GM12874 (cell line): ENCODE results near the gene SERTAD1.

Source experiments
- TF ChIP-seq, protein P1 (sequence below): IDR thresholded peaks from 2 replicates; pipeline ENCODE4 v1.5.1; 2011; ENCODE audit warnings: low read depth, mild to moderate bottlenecking, control low read depth, low read length, moderate library complexity; ENCODE audit not compliant: insufficient read depth

Gene SERTAD1

DNA sequence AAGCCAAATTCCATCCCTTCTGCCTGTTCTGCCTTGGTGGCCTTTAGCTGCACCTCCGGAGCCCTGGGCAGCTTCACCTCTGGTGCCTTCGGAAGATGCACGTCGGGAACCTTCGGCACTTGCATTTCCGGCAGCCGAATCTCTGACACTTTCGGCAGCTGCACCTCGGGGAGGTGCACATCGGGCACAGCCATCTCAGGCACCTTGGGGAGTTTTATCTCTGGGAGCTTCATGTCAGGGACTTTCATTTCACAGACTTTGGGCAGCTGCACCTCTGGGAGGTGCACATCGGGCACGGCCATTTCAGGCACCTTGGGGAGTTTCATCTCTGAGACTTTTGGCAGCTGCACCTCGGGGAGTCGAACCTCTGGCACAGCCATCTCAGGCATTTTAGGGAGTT, 29.8 kb downstream of the SERTAD1 start:
- TF ChIP-seq, protein P1, sequence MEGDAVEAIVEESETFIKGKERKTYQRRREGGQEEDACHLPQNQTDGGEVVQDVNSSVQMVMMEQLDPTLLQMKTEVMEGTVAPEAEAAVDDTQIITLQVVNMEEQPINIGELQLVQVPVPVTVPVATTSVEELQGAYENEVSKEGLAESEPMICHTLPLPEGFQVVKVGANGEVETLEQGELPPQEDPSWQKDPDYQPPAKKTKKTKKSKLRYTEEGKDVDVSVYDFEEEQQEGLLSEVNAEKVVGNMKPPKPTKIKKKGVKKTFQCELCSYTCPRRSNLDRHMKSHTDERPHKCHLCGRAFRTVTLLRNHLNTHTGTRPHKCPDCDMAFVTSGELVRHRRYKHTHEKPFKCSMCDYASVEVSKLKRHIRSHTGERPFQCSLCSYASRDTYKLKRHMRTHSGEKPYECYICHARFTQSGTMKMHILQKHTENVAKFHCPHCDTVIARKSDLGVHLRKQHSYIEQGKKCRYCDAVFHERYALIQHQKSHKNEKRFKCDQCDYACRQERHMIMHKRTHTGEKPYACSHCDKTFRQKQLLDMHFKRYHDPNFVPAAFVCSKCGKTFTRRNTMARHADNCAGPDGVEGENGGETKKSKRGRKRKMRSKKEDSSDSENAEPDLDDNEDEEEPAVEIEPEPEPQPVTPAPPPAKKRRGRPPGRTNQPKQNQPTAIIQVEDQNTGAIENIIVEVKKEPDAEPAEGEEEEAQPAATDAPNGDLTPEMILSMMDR: no peak

DNA sequence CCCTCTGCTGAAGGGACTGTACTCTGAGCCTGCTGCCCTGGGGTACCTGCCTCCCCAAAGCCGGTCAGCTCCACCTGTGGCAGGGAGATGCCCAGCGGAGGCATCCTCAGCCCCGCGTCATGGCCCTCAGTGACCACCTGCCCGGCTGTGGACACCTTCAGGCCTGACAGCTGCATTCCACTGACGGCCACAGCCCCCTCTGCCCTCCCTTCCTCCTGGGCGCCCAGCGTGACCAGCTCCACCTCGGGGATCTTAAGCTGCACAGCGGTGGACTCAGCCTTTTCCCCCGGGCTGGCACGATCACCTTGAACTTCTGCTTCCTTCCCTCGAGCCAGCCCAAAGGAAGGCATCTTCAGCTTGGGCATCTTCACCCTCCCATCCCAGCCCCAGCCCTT, 31.0 kb downstream of the SERTAD1 start:
- TF ChIP-seq, protein P1: no peak

DNA sequence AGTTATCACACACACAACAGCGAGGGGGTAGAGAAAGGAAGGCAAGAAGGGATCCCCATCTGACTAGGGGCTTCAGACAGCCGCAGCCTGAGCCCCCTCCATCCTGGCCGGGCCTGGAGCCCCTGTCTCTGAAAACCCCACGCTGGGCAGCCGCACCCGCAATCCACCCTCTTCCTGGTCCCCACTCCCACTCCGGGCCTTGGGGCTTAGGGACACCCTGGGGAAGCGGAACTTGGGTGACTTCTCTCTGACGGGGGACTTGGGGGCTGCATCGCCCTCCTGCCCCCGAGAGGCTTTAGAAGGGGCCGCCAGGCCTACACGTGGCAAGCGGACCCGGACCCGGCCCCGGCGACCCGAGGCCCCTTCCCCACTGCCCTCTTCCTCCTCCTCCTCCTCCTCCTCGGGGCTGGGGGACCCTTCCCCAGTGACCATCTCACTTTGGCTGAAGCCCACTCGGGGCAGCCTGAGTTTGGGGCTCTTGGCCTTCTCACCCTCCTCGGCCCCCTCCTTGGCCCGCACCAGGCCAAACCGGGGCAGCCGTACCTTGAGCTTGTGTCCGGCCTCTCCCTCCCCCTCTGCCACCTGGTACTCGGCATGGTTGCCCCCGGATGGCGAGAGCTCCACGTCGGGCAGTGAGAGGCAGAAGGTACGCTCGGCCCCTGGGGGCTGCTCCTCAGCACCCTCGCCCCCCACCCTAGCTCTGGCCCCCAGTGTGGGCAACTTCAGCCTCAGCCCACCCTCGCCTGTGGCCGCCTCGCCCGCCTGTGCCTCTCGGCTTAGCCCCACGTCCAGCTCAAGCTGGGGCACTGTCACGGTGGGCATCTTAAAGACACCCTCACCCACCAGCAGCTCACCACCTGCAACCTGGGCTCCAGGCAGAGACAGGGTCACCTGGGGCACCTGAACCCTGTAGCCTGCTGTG, 31.6 kb downstream of the SERTAD1 start:
- TF ChIP-seq, protein P1: no peak

DNA sequence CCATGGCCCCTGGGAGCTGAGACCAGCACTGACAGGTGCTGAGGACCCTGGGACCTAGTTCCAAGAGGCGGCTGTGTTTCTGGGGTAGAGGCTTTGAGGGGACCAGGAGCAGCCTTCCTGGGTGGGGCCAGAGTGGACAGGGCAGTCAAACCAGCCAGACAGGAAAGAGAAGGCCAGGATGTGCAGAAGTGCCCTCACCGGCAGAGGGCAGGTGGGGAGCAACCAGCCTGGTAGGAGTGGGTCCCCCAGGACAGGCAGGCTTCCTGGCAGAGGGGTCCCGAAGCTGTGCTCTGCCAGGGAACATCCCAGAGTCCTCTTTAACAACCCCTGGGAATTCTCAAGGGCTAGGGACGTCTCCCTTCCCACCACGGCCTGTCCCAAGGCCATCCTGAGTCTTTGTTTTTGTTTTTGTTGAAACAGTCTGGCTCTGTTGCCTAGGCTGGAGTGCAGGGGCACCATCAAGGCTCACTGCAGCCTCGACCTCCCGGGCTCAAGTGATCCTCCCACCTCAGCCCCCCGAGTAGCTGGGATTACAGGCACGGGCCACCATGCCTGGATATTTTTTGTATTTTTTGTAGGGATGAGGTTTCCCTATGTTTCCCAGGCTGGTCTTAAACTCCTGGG, 32.8 kb downstream of the SERTAD1 start:
- TF ChIP-seq, protein P1: no peak; the same call in 1 of the 2 replicates

DNA sequence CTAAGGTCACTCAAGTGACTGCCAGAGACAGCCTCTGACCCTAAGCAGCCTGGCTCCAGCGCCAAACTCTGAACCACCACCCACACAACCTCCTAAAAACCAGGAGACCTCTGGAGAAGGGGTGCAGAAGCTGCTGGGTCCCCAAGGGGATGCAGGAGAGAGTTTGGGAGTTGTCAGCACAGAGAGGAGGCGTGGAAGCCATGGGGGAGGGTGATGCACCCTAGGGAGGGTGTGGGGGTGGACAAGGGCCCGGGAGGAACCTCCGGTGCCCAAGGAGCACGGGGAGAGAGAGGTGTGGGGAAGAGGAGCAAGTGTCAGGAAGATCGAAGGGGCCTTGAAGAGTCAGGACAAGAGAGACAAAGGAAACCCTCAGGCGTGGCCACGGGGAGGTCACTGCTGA, 33.7 kb downstream of the SERTAD1 start:
- TF ChIP-seq, protein P1: no peak

DNA sequence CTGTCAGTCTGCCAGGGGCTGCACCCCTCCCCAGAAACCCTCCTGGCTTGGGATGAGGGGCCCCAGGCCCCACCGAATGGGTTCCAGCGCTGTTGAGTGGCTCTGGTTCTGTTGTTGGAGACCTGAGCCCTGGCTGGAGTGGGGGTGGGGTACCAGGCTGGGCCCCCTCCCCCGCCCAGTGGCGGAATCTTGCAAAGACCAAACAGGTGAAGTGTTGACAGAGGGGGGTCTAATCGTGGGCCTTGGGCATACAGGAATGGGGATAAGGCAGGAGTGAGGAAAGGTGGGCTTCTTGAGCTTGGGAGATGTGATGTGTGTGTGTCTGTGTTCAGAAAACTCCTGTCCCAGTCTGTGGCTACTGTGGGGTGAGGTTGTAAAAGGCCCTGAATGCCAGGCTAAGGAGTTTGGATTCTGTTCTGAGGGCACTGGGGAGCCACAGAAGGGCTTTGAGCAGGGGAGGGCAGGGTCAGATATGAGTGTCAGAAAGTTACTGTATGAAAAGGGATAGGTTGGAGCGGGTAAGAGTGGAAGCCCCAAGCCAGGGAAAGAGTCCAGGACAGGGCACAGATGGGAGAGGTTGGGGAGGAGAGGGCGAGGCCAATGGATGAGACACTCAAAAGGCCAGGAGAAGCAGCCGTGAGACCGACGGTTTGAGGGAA, 35.6 kb downstream of the SERTAD1 start, which contains the start of gene HIPK4:
HIPK4 (minus strand) TSS at position 98 of the 659 bp plus-strand sequence. CDS start 279 bp downstream, outside the sequence.
- TF ChIP-seq, protein P1: no peak

DNA sequence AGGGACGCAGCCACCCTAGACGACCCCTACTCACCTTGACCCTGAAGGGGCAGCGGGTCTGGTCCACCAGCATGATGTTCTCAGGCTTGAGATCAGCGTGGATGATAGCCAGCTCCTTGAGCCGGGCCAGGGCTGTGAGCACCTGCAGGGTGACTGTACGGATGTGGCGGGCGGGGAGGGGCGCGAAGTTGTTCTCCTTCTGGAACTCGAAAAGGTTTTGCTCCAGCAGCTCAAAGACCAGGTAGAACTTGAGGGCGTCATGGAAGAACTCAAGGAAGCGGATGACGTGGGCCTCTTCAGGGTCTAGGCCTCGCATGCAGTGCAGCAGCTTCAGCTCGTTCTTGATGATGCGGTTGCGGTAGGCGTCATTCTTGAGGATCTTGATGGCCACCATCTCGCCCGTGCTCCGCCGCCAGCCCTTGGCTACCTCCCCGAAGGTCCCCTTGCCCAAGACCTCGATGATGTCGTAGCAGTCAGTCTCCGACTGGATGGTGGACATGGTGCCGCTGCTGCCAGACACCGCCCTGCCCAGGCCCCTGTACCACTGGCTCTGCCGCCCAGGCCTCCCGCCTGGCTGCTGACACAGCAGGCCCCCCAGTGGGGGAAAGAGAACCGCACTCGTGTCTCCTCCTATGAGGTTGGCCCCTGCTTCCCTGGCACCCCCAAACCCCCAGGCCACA, 36.2 kb downstream of the SERTAD1 start:
- TF ChIP-seq, protein P1: no peak
